Posterior cingulate gyrus (tissue), 11 donors: ENCODE measurements around the gene ENPP6.
"Not testable (repeated sequence)": the region's sequence is repeated elsewhere in the genome, so short reads cannot be mapped to it uniquely, and the experiment has no call there.

ENCODE experiments used
- DNase-seq, 10 donors: peaks; one replicate each; pipeline versions ENCODE4 v3.0.0 to v3.0.0-alpha.2; 2020 to 2021; ENCODE audit warnings: mixed read lengths in 3 of 10
- intact Hi-C: fragments of 100-400 bp; cut with DNase I; formaldehyde crosslinking; loops from one replicate; pipeline ENCODE4 v1.15.1; 2023

Gene ENPP6

DNA sequence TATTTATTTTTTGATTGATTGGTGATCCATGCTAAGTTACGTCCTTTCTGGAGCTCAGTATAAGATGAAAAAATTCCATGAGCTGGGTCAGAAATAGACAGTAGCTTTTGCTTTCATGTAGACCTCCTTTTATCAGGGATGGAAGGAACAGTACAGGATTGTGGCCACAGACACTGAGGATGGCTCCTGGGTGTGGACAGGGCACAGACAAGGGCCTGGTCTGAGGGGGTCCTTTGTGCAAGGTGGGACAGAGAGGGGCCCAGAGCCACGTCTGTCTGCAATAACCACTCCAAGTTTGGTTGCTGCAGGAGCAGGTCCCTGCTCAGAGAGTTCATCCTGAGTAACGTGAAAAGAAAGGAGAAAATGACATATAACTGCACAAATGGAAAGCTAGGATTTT lies 127.1 kb downstream of the ENPP6 start:
- DNase-seq = no peak
- intact Hi-C loops = loop anchor here (10.0 kb wide), 1 partner anchor 96 kb away; no protein-coding TSS in a partner anchor

DNA sequence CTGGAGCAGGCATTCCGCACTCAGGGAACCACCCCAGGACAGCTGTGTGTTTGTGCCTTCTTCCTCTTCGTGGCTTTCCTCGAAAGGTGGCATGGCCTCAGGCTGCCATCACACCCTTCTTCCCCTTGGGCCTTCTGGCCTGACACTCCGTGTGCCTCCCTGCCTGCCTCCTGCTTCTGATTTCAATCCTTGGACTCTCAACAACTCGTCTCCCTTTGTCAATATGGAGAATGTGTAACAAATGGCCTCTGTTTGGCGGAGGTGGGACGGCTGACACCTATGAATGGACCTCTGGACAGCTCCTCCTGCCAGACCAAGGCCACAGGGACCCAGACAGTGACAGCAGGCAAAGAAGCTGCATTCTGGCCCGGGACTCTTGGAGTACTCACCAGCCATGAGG lies 137.0 kb downstream of the ENPP6 start:
- no peak for DNase-seq
- intact Hi-C loops = no loop called here

DNA sequence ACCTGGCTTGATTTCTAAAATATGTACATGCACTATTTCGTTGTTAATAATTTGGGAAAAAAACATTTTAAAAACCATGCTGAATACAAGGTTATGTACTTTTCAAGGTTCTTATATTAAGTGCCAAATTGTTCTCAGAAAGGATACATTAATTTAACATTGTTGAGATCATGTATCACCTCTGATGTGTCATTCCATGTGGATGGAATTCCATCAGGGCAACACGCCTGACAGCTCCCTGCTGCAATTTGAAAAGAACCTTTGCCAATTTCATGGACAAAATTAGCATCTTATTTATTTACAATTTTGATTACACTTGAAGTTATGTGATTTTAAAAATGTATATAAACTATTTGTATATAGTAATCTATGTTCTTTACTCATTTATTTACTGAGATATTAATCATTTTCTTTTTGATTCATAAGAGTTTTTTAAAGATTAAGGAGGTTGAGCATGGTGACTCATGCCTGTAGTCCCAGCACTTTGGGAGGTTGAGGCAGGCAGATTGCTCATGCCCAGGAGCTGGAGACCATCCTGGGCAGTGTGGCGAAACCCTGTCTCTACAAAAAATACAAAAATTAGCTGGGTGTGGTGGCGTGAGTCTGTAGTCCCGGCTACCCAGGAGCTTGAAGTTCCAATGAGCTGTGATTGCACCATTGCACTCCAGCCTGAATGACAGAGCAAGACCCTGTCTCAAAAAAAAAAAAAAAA lies 142.8 kb downstream of the ENPP6 start:
- intact Hi-C loops = no loop called here
- DNase-seq = no peak

- no peak for DNase-seq
- intact Hi-C loops = no loop called here
These were observed 149.6 kb downstream of the ENPP6 start for GRCh38 chr4:184067931-184068554.

DNA sequence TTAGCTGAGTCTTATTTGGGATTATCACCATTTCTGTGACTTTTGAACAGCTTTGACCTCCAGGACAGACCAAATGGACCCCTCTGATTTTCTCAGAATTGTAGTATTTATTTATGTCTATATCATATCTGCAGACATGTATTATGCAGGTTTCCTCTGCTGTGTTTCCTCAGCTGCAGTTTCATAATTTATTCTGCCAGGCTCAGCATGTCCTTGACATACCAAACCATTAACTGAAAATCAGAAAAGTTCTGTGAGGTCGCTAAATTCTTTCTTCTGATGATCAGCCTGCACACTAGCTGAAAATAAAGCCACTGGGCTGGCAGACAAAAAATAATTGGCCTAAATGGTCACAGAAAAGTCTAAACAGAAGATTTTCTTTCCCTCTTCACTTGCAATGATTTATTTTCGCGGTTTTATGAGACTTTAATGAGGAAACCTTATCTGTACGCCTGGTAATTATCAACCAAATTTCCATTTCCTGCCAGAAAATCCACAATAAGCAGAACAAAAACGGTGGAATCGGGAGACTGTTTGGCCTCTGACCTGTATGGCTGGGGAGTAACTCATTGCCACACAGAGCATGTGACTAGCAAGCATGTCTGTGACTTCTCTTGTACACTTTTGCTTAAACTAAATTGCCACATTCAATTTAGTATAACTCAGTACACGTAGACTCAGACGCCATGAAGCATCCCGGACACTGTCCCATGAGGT lies 150.9 kb downstream of the ENPP6 start:
- intact Hi-C loops = no loop called here
- no peak for DNase-seq

- intact Hi-C loops = no loop called here
These were observed 152.8 kb downstream of the ENPP6 start for GRCh38 chr4:184064877-184065276.

GRCh38 chr4:184062769-184063168 lies 154.9 kb downstream of the ENPP6 start:
- no peak for DNase-seq
- intact Hi-C loops = no loop called here

More at GRCh38 chr4:184064877-184065276, 152.8 kb downstream of the ENPP6 start:
- no peak for DNase-seq

- intact Hi-C loops = no loop called here
- DNase-seq = no peak
These were observed 156.1 kb downstream of the ENPP6 start for GRCh38 chr4:184061582-184061981.

- intact Hi-C loops = no loop called here
- no peak for DNase-seq
These were observed 158.6 kb downstream of the ENPP6 start for GRCh38 chr4:184059099-184059498.

DNA sequence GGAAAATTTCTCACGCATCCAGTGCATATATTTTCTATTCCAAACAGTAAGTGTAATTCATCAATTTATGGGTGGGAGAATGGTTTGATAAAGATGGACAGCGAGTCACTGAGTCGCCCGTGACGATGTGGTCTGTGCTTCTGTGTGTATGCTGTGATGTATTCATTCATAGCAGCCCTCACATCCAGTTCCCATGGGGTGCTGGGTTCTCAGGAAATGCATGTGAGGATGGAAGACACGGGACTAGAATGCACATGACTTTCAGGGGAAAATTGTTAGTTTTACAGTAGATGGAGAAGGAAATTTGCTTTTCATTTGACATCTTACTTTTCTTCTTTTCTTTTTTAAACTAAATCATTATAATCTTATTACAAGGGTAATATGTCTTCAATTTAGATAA lies 159.6 kb downstream of the ENPP6 start:
- intact Hi-C loops = no loop called here
- no peak for DNase-seq

DNA sequence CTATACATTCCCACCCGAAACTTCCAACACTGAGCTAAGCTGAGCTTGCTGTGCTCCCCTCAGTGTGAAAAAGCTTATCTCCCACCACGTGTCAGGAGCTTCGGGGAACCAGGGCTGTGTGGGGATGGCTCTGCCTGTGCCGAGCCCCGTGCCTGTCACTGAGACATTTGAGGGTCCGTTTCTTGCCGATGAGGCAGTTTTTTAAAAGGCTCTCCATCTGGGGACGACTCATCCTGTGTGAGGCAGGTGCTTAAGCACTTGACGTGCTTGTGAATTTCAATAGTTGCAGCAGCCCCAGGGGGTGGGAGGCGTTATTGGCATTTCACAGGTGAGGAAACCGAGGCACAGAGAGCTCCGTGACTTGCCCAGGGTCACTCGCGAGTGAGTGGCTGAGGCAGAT lies 160.8 kb downstream of the ENPP6 start:
- intact Hi-C loops = no loop called here
- no peak for DNase-seq

DNA sequence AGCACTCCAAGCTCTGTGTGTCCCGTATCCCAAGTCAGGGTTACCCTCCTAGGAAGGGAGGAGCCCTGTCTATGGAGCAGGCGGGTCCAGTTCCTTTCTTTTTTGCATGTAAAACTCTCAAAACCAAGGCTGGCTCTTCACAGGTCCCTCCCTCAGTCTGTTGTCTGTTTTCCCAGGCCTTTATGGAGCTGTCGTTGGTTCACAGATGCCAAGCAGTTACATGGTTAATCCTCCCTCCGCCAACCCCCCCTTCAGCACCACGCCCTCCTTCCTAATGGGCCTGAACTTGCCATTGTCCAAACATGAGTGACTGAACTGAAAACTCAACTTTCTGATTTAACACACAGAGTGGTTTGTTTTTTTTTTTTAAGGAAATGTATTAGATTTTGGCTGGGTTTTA lies 164.2 kb downstream of the ENPP6 start:
- intact Hi-C loops = no loop called here
- no peak for DNase-seq

- intact Hi-C loops = no loop called here
- no peak for DNase-seq
These were observed 165.1 kb downstream of the ENPP6 start for GRCh38 chr4:184052616-184053015.

GRCh38 chr4:184051262-184051661 lies 166.4 kb downstream of the ENPP6 start:
- DNase-seq, intact Hi-C loops: not testable (repeated sequence)

DNA sequence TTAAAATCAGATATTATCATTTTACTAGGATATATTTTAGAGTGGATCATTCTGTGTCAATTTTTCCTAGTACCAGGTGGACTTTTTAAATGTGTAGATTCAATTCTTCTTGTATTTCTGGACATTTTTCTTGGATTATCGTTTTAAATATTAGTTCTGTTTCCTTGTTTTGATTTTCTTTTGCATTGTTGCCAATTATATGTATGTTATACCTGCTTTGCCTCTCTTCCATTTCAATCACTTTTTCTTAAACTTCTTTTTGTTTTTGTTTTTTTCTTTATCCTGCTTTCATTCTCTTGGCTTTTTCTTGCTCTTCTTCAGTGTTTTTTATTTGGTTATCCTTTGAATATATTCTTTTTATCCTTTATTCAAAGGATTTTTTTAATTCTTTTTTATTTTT lies 171.5 kb downstream of the ENPP6 start:
- intact Hi-C loops = no loop called here
- no peak for DNase-seq

- DNase-seq = no peak
- intact Hi-C loops = no loop called here
These were observed 176.5 kb downstream of the ENPP6 start for GRCh38 chr4:184041156-184041555.

DNA sequence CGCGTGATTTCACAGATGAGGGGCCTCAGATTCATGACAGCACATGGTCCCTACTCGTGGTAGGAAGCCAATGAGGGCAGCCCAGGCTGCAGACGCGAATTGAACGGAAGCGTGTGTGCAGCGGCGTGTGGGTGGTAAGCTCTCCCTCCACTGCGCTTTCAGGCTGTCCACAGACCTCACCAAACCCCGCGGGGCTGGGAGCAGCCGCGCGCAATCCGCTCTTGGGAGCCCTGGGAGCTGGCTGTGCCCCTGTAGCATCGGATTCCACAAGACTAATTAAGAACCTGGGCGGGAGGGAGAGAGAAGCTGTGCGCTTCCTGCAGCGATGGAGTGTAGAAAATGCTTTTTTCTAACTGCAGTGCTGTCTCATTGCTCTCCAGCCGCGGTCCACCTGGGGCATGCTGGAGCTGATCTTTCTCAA lies 177.7 kb downstream of the ENPP6 start:
- intact Hi-C loops = no loop called here

More for the DNA sequence above, 177.7 kb downstream of the ENPP6 start:
- DNase-seq = peak in 6 of 10 donors; percentile 9 to 88 (median 40)
